HL-60 (cell line): ENCODE data around the gene NT5C.

Source experiments
- DNase-seq, 2 experiments: peaks; one replicate each; pipeline ENCODE4 v3.0.0-alpha.2; 2010 to 2020; ENCODE audit warnings: low read depth in 1 of 2, low spot score in 1 of 2
- H3K27ac ChIP-seq: fragments of 250-450 bp; sonication (Bioruptor Pico); replicated peaks from 2 replicates; pipeline ENCODE4 v1.5.1; 2020; ENCODE audit warnings: mild to moderate bottlenecking, moderate library complexity
- H3K27me3 ChIP-seq: fragments of 250-450 bp; sonication (Bioruptor Pico); 2 replicates; pipeline ENCODE4 v1.5.1; 2021; ENCODE audit warnings: mild to moderate bottlenecking, moderate library complexity; ENCODE audit not compliant: insufficient read depth, poor library complexity, severe bottlenecking
- H3K4me3 ChIP-seq: replicated peaks from 2 replicates; pipeline ENCODE4 v1.5.1; 2011; ENCODE audit warnings: mild to moderate bottlenecking, control low read depth, low read length; ENCODE audit not compliant: insufficient read depth
- GABPA ChIP-seq: IDR thresholded peaks from 2 replicates; pipeline ENCODE4 v1.6.1; 2012; ENCODE audit warnings: low read depth
- POLR2AphosphoS5 ChIP-seq: IDR thresholded peaks from 2 replicates; pipeline ENCODE4 v1.6.1; 2012; ENCODE audit warnings: low read depth
- SPI1 ChIP-seq: IDR thresholded peaks from 2 replicates; pipeline ENCODE4 v1.6.1; 2012; ENCODE audit warnings: low read depth, mild to moderate bottlenecking, borderline replicate concordance
- long read RNA-seq: library from polyadenylated mRNA; unstranded; transcript quantifications from one replicate; pipeline ENCODE4 v2.0.0, GENCODE V29; 2020
- TF ChIP-seq, protein P1 (sequence below): IDR thresholded peaks from 2 replicates; pipeline ENCODE4 v1.6.1; 2012; ENCODE audit warnings: low read depth; ENCODE audit not compliant: insufficient replicate concordance
- TF ChIP-seq, protein P2 (sequence below): IDR thresholded peaks from one replicate; pipeline ENCODE4 v1.5.1; 2011; ENCODE audit warnings: low read length, control low read depth, inconsistent platforms; ENCODE audit not compliant: insufficient read depth

The NT5C gene
- long read RNA-seq, transcript NT5C-214 (2 exons, 503 nt) = minor isoform, 8 of 68 reads
- long read RNA-seq, transcript NT5C-201 (5 exons, 954 nt) = major isoform, 21 of 68 reads
- long read RNA-seq, transcript NT5C-212 (4 exons, 921 nt) = minor isoform, 6 of 68 reads
- long read RNA-seq, partial matches to known transcripts = 3 of 68 reads
- long read RNA-seq, other reads (novel, unspliced or antisense) = 18 of 68 reads

DNA sequence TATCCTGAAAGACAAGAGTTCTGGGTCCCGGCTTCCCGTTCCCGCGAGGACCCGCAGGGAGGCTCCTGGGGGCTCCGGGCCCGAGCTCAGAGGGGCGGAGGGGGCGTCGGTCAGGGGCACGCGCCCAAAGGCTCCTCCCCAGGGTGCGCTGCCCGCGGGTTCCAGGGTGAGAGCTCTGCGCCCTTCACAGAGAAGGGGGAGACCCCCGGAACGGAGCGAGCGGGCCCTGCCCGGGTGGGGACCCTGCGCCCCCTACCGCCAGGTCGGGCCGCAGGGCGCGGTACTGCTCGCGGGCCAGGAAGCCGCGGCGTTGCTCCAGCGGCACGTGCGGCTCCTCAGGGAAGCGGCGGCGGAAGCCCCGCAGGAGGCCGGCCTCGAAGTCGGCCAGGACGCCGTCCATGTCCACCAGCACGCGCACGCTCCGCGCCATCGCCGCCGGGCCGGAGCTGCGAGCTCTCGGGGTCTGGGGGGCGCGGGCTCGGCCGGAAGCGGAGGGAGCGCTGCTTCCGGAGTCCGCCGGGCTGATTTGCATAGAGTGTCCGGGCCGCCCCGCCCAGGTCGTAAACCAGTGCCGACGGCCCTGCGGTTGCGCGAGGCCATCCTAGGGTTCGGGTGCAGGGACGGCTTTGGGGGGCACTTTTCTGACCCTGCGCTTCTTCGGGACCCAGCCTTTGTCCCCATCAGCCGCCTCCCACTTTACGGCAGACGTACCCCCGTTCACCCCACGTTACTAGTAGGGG is at the start of gene NT5C:
Gene NT5C (minus strand): TSS at position 465 of the 740 bp plus-strand sequence. CDS start 35 bp downstream, at position 430.
- TF ChIP-seq, protein P1, sequence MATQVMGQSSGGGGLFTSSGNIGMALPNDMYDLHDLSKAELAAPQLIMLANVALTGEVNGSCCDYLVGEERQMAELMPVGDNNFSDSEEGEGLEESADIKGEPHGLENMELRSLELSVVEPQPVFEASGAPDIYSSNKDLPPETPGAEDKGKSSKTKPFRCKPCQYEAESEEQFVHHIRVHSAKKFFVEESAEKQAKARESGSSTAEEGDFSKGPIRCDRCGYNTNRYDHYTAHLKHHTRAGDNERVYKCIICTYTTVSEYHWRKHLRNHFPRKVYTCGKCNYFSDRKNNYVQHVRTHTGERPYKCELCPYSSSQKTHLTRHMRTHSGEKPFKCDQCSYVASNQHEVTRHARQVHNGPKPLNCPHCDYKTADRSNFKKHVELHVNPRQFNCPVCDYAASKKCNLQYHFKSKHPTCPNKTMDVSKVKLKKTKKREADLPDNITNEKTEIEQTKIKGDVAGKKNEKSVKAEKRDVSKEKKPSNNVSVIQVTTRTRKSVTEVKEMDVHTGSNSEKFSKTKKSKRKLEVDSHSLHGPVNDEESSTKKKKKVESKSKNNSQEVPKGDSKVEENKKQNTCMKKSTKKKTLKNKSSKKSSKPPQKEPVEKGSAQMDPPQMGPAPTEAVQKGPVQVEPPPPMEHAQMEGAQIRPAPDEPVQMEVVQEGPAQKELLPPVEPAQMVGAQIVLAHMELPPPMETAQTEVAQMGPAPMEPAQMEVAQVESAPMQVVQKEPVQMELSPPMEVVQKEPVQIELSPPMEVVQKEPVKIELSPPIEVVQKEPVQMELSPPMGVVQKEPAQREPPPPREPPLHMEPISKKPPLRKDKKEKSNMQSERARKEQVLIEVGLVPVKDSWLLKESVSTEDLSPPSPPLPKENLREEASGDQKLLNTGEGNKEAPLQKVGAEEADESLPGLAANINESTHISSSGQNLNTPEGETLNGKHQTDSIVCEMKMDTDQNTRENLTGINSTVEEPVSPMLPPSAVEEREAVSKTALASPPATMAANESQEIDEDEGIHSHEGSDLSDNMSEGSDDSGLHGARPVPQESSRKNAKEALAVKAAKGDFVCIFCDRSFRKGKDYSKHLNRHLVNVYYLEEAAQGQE = no peak
- TF ChIP-seq POLR2AphosphoS5 = peak; percentile 78
- peak; percentile 79 for TF ChIP-seq GABPA
- TF ChIP-seq SPI1 = no peak
- TF ChIP-seq, protein P2, sequence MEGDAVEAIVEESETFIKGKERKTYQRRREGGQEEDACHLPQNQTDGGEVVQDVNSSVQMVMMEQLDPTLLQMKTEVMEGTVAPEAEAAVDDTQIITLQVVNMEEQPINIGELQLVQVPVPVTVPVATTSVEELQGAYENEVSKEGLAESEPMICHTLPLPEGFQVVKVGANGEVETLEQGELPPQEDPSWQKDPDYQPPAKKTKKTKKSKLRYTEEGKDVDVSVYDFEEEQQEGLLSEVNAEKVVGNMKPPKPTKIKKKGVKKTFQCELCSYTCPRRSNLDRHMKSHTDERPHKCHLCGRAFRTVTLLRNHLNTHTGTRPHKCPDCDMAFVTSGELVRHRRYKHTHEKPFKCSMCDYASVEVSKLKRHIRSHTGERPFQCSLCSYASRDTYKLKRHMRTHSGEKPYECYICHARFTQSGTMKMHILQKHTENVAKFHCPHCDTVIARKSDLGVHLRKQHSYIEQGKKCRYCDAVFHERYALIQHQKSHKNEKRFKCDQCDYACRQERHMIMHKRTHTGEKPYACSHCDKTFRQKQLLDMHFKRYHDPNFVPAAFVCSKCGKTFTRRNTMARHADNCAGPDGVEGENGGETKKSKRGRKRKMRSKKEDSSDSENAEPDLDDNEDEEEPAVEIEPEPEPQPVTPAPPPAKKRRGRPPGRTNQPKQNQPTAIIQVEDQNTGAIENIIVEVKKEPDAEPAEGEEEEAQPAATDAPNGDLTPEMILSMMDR = peak; percentile 44
- DNase-seq = peak; percentile 79 to 80

DNA sequence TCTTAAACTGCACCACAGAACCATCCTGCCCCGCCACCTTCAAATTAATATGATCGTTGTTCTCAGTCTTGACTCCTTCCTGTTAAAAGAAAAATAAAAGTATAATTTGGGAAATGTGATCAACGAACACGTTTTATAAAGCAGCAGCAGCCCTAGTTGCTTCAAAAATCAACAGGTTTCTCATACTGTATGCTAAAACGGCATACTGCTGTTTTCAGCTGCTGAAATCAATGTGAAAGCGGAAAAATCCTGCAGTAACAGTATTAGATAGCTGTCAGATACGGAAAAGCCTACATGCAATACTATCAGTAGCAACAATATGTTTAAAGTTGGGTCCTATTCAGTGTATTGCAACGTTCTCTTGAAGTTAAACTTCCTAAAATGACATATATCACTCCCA is 49.6 kb upstream of the NT5C start:
- Histone ChIP-seq H3K27ac (peak overlapping the region; percentile 95), H3K27me3 (no peaks in the 10 kb centered on the region), H3K4me3 (peak overlapping the region; percentile 92)
- DNase-seq = no peak
- TF ChIP-seq, protein P2 = no peak
- TF ChIP-seq POLR2AphosphoS5 (no peak), GABPA (no peak)
- TF ChIP-seq, protein P1 = no peak

More for the DNA sequence above, at the start of gene NT5C:
- H3K4me3 ChIP-seq = peak within 1 kb of the TSS; percentile 87
- H3K27me3 ChIP-seq = no peaks in the 10 kb centered on the region
- peak within 1 kb of the TSS; percentile 85 for H3K27ac ChIP-seq

DNA sequence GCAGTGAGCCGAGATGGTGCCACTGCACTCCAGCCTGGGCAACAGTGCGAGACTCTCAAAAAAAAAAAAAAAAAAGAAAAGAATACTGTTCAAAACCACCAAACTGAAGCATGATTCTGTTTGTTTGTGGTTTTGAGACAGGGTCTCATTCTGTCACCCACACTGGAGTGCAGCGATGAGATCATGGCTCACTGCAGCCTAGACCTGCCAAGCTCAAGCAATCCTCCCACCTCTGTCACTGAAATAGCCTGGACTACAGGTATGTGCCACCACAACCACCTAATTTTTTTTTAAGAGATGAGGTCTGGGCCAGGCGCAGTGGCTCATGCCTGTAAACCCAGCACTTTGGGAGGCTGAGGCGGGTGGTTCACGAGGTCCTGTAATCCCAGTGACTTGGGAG is 46.9 kb upstream of the NT5C start:
- H3K27ac ChIP-seq = no peak overlapping the region
- TF ChIP-seq, protein P1 = no peak
- TF ChIP-seq POLR2AphosphoS5 (no peak; the same call in 1 of the 2 replicates), GABPA (no peak), SPI1 (no peak)
- TF ChIP-seq, protein P2 = no peak
- no peaks in the 10 kb centered on the region for H3K27me3 ChIP-seq
- H3K4me3 ChIP-seq = no peak overlapping the region
- DNase-seq = no peak
